Suppressor macrophage treated with lipopolysaccharide for 4 hours (primary cell): ENCODE data around the gene PIGP.
"Not testable (repeated sequence)": the region's sequence is repeated elsewhere in the genome, so short reads cannot be mapped to it uniquely, and the experiment has no call there.

Experiments used
- DNase-seq: peaks from one replicate; pipeline ENCODE4 v3.0.0-alpha.2; 2020

Gene PIGP

DNA sequence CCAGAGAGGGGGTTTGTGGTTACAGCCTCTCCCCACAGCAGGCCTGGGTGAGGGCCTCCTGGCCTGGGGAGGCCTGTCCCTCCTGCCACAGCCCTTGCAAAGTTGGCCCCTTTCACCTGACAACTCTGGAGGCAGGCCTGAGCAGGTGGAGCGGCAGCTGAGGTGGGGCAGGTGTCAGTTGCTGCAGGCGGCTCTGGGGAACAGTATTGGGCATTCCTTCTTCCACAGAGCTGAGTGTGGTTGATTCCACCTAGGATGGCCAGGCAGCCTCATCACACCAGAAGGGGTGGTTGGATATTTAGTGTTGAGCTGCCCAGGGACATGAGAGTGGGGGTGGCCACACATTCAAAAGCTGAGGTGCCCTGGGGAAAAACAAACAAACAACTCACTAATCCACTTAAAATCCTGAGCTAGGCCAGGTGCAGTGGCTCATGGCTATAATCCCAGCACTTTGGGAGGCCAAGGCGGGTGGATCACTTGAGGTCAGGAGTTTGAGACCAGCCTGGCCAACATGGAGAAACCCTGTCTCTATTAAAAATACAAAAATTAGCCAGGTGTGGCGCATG lies 31.1 kb downstream of the PIGP start:
- no peak for DNase-seq

- DNase-seq, result no peak
Observed at GRCh38 chr21:37040212-37040611, 32.7 kb downstream of the PIGP start.

- no peak for DNase-seq
Observed at GRCh38 chr21:37039411-37040075, 33.3 kb downstream of the PIGP start.

GRCh38 chr21:37036177-37036576 lies 36.7 kb downstream of the PIGP start:
- no peak for DNase-seq

DNA sequence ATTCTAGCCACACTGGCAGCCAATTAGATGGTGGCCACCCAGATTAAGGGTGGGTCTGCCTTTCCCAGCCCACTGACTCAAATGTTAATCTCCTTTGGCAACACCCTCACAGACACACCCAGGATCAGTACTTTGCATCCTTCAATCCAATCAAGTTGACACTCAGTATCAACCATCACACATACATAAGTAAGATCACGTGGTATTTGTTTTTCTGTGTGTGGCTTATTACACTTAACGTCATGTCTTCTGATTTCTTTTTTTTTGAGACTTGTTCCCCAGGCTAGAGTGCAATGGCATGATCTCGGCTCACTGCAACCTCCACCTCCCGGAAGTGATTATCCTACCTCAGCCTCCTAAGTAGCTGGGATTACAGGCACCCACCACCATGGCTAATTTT lies 38.5 kb downstream of the PIGP start:
- DNase-seq, result not testable (repeated sequence)

GRCh38 chr21:37032877-37033471 lies 39.9 kb downstream of the PIGP start:
- peak; percentile 14 for DNase-seq

GRCh38 chr21:37032293-37032692 lies 40.6 kb downstream of the PIGP start:
- no peak for DNase-seq

GRCh38 chr21:37030864-37031263 lies 42.0 kb downstream of the PIGP start:
- no peak for DNase-seq

GRCh38 chr21:37028570-37028969 lies 44.3 kb downstream of the PIGP start:
- DNase-seq, result no peak

DNA sequence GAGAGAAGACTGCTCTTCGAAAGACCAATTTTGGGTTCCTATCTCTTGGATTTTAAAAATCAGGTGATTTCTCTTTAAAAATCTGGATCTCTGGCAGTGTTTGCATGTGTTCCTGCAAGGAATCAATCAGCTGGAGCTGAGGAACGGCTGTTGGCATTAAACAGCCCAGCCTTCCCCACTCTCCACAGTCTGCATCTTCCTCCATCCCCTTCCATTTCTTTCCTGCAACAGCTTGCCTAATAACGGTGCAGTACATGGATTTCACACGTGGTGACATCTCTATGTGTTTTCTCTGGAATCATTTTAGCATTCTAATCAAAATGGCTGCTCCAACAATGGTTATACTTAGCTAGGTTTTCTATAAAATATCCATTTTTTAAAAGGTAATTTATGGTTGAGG lies 46.4 kb downstream of the PIGP start:
- no peak for DNase-seq

DNA sequence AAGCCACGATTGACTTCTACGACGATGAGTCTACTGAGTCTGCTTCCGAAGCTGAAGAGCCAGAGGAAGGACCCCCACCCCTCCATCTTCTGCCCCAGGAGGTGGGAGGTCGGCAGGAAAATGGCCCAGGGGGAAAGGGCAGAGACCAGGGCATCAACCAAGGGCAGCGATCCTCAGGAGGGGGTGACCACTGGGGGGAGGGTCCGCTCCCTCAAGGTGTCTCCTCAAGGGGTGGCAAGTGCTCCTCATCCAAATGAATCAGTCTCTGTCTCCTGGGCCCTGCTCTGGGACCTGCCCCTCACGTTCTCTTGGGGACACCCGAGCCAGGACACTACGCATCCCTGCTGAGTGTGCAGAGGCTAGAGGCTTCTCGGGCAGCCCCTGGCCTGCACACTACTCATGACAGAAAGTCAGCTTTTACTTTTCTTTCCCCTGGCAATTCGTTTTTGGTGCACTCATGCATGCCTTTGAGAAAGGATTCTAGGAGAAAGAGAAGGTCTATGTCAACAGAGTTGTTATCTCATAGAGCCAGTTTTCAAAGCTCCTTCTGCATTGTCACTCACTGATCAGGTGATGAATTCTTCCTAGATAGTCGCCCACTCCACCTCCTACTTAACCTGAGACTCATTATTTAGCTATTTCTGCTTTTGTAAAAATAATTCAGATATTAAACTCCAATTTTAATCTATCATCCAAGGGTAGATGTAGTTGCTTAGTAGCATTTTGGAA lies 54.8 kb downstream of the PIGP start:
- DNase-seq, result no peak
